WTC11 (cell line): Measurements from ENCODE around the gene BET1L.

Experiments
- TF ChIP-seq, protein P1 (sequence below): sonication (generic); formaldehyde crosslinking; IDR thresholded peaks from 2 replicates; pipeline ENCODE4 v1.8.0; 2022; ENCODE audit warnings: mild to moderate bottlenecking, missing genetic modification reagents
- TF ChIP-seq, protein P2 (sequence below): fragments of 200-600 bp; IDR thresholded peaks from 2 replicates; pipeline ENCODE4 v1.8.0; 2022; ENCODE audit warnings: antibody characterized with exemption
- TF ChIP-seq, protein P3 (sequence below): fragments of 250-450 bp; sonication (Bioruptor Pico); IDR thresholded peaks from 2 replicates; pipeline ENCODE4 v1.9.0; 2021; ENCODE audit warnings: mild to moderate bottlenecking, borderline replicate concordance

DNA sequence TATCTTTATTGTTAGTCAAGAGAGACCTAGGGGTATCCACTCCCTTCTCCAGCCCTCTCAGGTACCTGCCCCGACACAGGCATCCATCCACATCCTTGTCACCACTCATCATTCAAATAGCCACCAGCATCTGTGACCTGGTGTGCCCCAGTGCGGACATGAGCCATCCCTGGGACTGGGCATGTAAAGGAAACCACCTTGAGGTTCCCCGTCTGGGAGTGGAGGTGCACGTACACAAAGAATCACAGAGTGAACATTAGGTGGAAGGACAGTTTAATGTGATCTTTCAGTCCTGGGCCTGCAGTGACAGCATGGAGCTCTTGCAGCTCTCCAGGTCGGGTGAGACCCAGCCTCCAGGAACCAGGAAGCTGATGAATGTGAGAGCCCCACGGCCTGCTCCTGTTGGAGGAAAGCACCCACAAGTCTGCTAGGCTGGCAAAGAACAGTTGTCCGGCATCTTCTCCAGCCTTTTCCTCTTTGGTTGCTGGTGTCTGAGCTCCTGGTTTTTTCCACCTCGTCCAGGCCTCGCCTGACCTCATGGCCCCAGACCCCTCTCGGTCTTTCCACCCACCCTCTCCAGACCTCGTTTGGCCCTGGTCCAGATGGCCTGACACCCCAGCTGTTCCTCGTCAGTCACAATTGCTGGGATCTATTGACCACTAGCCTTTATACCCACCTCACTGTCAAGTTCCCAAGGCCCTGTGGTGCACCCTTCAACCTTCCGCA lies 46.1 kb upstream of the BET1L start:
- TF ChIP-seq, protein P1, sequence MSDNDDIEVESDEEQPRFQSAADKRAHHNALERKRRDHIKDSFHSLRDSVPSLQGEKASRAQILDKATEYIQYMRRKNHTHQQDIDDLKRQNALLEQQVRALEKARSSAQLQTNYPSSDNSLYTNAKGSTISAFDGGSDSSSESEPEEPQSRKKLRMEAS (CRISPR knock-in tag): no peak
- TF ChIP-seq, protein P2, sequence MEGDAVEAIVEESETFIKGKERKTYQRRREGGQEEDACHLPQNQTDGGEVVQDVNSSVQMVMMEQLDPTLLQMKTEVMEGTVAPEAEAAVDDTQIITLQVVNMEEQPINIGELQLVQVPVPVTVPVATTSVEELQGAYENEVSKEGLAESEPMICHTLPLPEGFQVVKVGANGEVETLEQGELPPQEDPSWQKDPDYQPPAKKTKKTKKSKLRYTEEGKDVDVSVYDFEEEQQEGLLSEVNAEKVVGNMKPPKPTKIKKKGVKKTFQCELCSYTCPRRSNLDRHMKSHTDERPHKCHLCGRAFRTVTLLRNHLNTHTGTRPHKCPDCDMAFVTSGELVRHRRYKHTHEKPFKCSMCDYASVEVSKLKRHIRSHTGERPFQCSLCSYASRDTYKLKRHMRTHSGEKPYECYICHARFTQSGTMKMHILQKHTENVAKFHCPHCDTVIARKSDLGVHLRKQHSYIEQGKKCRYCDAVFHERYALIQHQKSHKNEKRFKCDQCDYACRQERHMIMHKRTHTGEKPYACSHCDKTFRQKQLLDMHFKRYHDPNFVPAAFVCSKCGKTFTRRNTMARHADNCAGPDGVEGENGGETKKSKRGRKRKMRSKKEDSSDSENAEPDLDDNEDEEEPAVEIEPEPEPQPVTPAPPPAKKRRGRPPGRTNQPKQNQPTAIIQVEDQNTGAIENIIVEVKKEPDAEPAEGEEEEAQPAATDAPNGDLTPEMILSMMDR: no peak
- TF ChIP-seq, protein P3, sequence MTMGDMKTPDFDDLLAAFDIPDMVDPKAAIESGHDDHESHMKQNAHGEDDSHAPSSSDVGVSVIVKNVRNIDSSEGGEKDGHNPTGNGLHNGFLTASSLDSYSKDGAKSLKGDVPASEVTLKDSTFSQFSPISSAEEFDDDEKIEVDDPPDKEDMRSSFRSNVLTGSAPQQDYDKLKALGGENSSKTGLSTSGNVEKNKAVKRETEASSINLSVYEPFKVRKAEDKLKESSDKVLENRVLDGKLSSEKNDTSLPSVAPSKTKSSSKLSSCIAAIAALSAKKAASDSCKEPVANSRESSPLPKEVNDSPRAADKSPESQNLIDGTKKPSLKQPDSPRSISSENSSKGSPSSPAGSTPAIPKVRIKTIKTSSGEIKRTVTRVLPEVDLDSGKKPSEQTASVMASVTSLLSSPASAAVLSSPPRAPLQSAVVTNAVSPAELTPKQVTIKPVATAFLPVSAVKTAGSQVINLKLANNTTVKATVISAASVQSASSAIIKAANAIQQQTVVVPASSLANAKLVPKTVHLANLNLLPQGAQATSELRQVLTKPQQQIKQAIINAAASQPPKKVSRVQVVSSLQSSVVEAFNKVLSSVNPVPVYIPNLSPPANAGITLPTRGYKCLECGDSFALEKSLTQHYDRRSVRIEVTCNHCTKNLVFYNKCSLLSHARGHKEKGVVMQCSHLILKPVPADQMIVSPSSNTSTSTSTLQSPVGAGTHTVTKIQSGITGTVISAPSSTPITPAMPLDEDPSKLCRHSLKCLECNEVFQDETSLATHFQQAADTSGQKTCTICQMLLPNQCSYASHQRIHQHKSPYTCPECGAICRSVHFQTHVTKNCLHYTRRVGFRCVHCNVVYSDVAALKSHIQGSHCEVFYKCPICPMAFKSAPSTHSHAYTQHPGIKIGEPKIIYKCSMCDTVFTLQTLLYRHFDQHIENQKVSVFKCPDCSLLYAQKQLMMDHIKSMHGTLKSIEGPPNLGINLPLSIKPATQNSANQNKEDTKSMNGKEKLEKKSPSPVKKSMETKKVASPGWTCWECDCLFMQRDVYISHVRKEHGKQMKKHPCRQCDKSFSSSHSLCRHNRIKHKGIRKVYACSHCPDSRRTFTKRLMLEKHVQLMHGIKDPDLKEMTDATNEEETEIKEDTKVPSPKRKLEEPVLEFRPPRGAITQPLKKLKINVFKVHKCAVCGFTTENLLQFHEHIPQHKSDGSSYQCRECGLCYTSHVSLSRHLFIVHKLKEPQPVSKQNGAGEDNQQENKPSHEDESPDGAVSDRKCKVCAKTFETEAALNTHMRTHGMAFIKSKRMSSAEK (CRISPR knock-in tag): no peak
